HEK293 (cell line): ENCODE results near the gene TYW1B.
A peak's percentile ranks its signal among the peaks of the same experiment; 100 is the strongest.
"Not testable (repeated sequence)": the region's sequence is repeated elsewhere in the genome, so short reads cannot be mapped to it uniquely, and the experiment has no call there.

Source experiments
- CTCF ChIA-PET: fragments of 350-600 bp; formaldehyde crosslinking; extraction: SDS; loops from one replicate; lab custom pipeline; 2021; ENCODE audit warnings: antibody characterized with exemption; lab: Yijun Ruan, JAX
- POLR2A ChIA-PET: fragments of 300-600 bp; formaldehyde crosslinking; extraction: SDS; loops from one replicate; lab custom pipeline; 2020; ENCODE audit warnings: antibody characterized with exemption, inconsistent platforms; lab: Yijun Ruan, JAX
- H3K27ac ChIP-seq: fragments of 200-500 bp; sonication (Bioruptor generic); 2 replicates; pipeline ENCODE4 v1.5.1; 2014; ENCODE audit warnings: low read depth, low read length, control low read depth, inconsistent platforms; ENCODE audit errors: extremely low read depth
- H3K36me3 ChIP-seq, 2 experiments: fragments of 200-500 bp in 1 of 2; sonication (Bioruptor generic) in 1 of 2; 1 replicate in 1 of 2; 2 replicates in 1 of 2; pipeline ENCODE4 v1.5.1; 2014 to 2017; ENCODE audit warnings: inconsistent platforms in 2 of 2, low read length in 2 of 2; ENCODE audit not compliant: control insufficient read depth in 2 of 2, insufficient read depth in 1 of 2
- H3K4me1 ChIP-seq: fragments of 200-500 bp; sonication (Bioruptor generic); 2 replicates; pipeline ENCODE4 v1.5.1; 2014; ENCODE audit warnings: mild to moderate bottlenecking, low read length, inconsistent platforms; ENCODE audit not compliant: control insufficient read depth, insufficient read depth
- H3K4me3 ChIP-seq: 2 replicates; pipeline ENCODE4 v1.5.1; 2011; ENCODE audit warnings: low read depth, mild to moderate bottlenecking, control low read depth, low read length, moderate library complexity
- H3K9me3 ChIP-seq: fragments of 200-500 bp; sonication (Bioruptor generic); 2 replicates; pipeline ENCODE4 v1.5.1; 2014; ENCODE audit warnings: low read depth, low read length, inconsistent platforms; ENCODE audit not compliant: control insufficient read depth, insufficient read depth
- ZNF121 ChIP-seq: fragments of 450-650 bp; formaldehyde crosslinking; IDR thresholded peaks from 2 replicates; pipeline ENCODE4 v1.5.1; 2016; ENCODE audit warnings: missing biosample characterization, missing genetic modification characterization

The TYW1B gene

DNA sequence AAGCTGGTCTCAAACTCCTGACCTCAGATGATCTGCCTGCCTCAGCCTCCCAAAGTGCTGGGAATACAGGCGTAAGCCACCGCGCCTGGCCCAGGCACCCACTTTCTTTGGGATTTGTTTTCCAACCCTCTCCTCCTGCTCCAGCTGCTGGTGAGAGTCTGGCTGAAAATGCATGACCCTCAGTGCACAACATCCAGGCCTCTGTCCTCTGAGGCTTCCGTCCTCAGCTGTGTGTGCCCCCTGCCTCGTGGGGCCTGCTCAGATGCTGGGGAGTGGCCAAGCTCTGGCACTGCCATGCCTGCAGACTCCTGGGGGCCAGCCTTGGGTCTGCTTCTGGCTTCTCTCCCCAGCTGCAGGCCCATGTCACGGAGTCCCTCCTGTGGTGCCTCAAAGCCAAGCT is 27.3 kb upstream of the TYW1B start:
- POLR2A ChIA-PET, CTCF ChIA-PET, H3K27ac ChIP-seq: not testable (repeated sequence)

DNA sequence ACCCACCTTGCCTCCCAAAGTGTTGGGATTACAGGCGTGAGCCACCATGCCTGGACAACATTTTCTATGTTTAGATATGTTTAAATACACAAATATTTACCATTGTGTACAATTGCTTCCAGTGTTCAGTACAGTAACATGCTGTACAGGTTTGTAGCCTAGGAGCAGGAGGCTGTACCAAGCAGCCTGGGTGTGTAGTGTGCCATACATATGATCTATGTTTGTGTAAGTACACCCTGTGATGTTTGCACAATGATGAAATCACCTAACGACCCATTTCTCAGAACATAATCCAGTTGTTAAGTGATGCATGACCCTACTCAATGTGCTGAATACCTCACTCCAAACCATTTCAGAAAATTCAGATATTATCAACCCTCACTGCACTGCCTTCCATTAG is 24.9 kb upstream of the TYW1B start:
- H3K9me3 ChIP-seq, H3K4me1 ChIP-seq, H3K4me3 ChIP-seq, CTCF ChIA-PET, H3K36me3 ChIP-seq, POLR2A ChIA-PET, H3K27ac ChIP-seq: not testable (repeated sequence)

More for the DNA sequence above, 27.3 kb upstream of the TYW1B start:
- not testable (repeated sequence) for H3K4me1 ChIP-seq, H3K9me3 ChIP-seq, H3K4me3 ChIP-seq, H3K36me3 ChIP-seq

DNA sequence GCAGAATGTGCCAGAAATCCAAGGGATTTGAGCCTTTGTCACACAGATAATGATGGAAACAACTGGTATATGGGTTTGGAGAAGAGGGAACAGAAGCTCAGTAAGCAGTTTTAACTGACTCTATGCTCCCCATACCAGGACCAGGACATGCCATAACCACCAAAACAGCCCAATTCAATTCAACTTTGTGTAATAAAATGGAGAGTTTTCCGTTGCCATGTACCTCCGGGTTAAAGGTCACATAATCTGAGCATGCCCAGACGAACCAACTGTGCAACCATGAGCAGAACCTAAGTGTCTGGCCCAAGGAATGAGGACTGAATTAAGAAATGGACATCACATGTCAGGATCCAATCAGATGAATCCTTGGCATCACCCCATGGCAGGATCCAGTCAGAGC is 22.7 kb upstream of the TYW1B start:
- H3K9me3 ChIP-seq, H3K4me1 ChIP-seq, H3K4me3 ChIP-seq, H3K27ac ChIP-seq, CTCF ChIA-PET, H3K36me3 ChIP-seq, POLR2A ChIA-PET: not testable (repeated sequence)

DNA sequence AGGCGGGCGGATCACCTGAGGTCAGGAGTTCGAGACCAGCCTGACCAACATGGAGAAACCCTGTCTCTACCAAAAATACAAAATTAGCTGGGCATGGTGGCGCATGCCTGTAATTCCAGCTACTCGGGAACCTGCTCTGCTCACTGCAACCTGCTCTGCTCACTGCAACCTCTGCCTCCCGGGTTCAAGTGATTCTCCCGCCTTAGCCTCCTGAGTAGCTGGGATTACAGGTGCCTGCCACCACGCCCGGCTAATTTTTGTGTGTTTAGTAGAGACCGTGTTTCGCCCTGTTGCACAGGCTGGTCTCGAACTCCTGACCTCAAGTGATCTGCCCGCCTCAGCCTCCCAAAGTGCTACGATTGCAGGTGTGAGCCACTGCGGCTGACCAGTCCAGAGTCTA is 16.1 kb upstream of the TYW1B start:
- H3K9me3 ChIP-seq, H3K4me1 ChIP-seq, CTCF ChIA-PET, POLR2A ChIA-PET, H3K27ac ChIP-seq, H3K4me3 ChIP-seq, H3K36me3 ChIP-seq: not testable (repeated sequence)

DNA sequence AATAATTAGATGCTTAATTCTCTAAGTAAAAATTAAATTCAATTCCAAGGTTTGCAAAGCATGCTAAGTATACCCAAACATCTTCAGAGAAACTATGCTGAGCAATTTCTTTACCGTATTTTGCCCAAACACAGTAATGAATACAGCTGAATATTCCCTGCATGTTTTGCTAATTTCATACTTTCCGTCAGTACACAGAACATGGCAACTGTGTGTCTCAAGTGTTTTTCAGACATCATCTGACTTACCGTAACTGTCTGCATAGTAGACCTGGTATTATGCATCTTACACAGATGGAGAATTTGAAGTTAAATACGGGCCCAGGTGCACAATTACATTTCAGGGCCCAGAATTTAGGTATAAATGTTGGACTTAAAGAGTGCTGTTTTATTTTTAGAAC is 15.2 kb upstream of the TYW1B start:
- POLR2A ChIA-PET, CTCF ChIA-PET: not testable (repeated sequence)

DNA sequence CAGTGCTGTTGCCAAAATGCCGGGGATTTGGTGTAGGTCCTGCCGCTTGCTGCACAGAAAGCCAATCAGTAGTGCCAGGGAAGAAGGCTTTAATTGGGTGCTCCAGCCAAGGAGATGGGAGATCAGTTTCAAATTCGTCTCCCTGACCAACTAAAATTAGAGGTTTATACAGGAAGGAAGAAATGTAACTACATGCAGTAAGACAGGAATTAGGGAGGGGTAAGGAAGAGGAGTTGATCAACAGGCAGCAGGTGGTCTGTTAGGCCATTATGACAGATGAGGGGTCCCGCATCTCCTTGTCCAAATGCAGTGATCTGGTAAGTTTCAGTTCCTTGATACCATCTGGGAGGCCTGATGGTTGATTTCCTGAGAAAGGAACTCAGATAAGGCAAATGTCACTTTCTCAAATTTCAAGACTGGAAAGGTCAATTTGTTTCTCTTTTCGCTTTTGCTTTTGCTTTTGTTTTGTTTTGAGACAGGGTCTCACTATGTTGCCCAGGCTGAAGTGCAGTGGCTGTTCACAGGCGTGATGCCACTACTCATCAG is 13.0 kb upstream of the TYW1B start:
- H3K36me3 ChIP-seq, H3K4me1 ChIP-seq, H3K4me3 ChIP-seq, POLR2A ChIA-PET, H3K9me3 ChIP-seq, H3K27ac ChIP-seq, CTCF ChIA-PET: not testable (repeated sequence)

More for the DNA sequence above, 15.2 kb upstream of the TYW1B start:
- H3K9me3 ChIP-seq, H3K27ac ChIP-seq, H3K36me3 ChIP-seq, H3K4me3 ChIP-seq, H3K4me1 ChIP-seq: not testable (repeated sequence)

DNA sequence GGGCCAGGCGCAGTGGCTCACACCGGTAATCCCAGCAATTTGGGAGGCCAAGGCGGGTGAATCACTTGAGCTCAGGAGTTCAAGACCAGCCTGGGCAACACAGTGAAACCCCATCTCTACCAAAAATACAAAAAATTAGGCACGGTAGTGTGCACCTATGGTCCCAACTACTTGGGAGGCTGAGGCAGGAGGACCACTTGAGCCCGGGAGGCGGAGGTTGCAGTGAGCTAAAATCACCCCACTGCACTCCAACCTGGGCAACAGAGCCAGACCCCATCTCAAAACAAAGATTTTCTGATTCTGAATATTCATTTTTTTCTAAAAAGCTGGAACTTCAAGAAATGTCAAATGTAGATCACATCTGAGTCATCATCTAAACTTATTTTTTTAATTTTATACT is 10.3 kb upstream of the TYW1B start:
- not testable (repeated sequence) for H3K4me3 ChIP-seq, H3K4me1 ChIP-seq, H3K27ac ChIP-seq, H3K9me3 ChIP-seq
- POLR2A ChIA-PET = interaction anchor here (0.6 kb wide), 1 partner anchor 39 kb away, joined by 4 read pairs; no protein-coding TSS in a partner anchor
- H3K36me3 ChIP-seq = peaks cover 7 to 14% of the 10 kb centered on the region in 2 experiments
- CTCF ChIA-PET = interaction anchor here (1.0 kb wide), 1 partner anchor 78 kb away, joined by 7 read pairs; no protein-coding TSS in a partner anchor
- TF ChIP-seq ZNF121 = peak; percentile 47; the same call in 1 of the 2 replicates

DNA sequence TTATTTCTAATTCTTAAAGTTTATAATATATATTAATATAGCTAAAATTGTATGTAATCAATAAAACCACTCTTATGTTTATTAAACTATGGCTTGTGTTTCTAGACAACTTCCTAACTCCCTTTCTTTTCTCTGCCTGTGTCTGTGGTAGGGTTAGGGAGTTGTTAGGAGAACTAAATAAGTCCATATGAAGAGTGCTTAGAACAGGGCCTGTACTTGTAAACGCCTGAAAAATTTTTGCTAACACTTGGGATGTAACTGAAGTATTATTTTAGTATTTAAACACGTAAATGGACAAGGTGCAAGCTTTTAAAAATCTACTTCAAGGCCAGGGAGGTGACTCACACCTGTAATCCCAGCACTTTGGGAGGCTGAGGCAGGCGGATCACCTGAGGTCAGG is 9.3 kb upstream of the TYW1B start:
- H3K4me1 ChIP-seq, H3K4me3 ChIP-seq, H3K27ac ChIP-seq, H3K9me3 ChIP-seq, CTCF ChIA-PET: not testable (repeated sequence)
- H3K36me3 ChIP-seq = peaks cover 17 to 23% of the 10 kb centered on the region in 2 experiments
- POLR2A ChIA-PET = interaction anchor here (0.6 kb wide), 1 partner anchor 1080 kb away, joined by 4 read pairs; no protein-coding TSS in a partner anchor

DNA sequence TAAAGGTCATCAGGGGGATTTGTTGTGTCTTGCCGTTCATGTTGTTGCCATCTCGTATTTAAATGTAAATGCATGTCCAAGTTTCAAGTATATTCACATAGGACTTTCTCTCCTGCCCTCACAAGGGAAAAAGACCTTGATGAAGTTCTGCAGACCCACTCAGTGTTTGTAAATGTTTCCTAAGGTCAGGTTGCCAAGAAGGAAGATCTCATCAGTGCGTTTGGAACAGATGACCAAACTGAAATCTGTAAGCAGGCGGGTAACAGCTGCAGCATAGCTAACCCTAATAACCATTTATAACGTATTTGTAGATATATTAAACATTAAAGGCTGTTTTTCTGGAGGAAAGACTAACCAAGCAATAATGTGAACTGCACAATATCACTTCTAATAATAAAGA is 2.6 kb upstream of the TYW1B start:
- H3K4me1 ChIP-seq, CTCF ChIA-PET, H3K9me3 ChIP-seq, H3K27ac ChIP-seq, POLR2A ChIA-PET: not testable (repeated sequence)
- peak overlapping the region; percentile 81 for H3K4me3 ChIP-seq
- peaks cover 20 to 21% of the 10 kb centered on the region in 2 experiments for H3K36me3 ChIP-seq
